Hepatocyte (in vitro differentiated cells): ENCODE measurements around the gene TIAM1. TPM values are rescaled to one million over a fixed set of nuclear protein-coding genes. Genes with fewer than 3 reads are reported as not detected.

ENCODE experiments used
- DNase-seq: peaks from one replicate; pipeline ENCODE4 v3.0.0-alpha.2; 2016; ENCODE audit warnings: low spot score
- H2AFZ ChIP-seq: fragments of 200-600 bp; sonication (generic); 2 replicates; pipeline ENCODE4 v1.6.0; 2016; ENCODE audit warnings: antibody characterized with exemption, mild to moderate bottlenecking
- H3K27ac ChIP-seq: fragments of 200-600 bp; sonication (generic); 2 replicates; pipeline ENCODE4 v1.5.1; 2016; ENCODE audit warnings: mild to moderate bottlenecking
- H3K27me3 ChIP-seq: fragments of 200-600 bp; sonication (generic); 2 replicates; pipeline ENCODE4 v1.6.1; 2016
- H3K36me3 ChIP-seq: fragments of 200-600 bp; sonication (generic); replicated peaks from 2 replicates; pipeline ENCODE4 v1.5.1; 2016; ENCODE audit warnings: low read depth; ENCODE audit not compliant: insufficient read depth
- H3K4me1 ChIP-seq: fragments of 200-600 bp; sonication (generic); 2 replicates; pipeline ENCODE4 v1.5.1; 2016; ENCODE audit warnings: mild to moderate bottlenecking, moderate library complexity; ENCODE audit not compliant: insufficient read depth
- H3K4me2 ChIP-seq: fragments of 200-600 bp; sonication (generic); 2 replicates; pipeline ENCODE4 v1.6.0; 2016
- H3K4me3 ChIP-seq: fragments of 200-600 bp; sonication (generic); 2 replicates; pipeline ENCODE4 v1.5.1; 2016; ENCODE audit warnings: mild to moderate bottlenecking
- H3K79me2 ChIP-seq: fragments of 200-600 bp; sonication (generic); 2 replicates; pipeline ENCODE4 v1.6.0; 2017; ENCODE audit warnings: mild to moderate bottlenecking
- H3K9me2 ChIP-seq: fragments of 200-600 bp; sonication (generic); replicated peaks from 2 replicates; pipeline ENCODE4 v1.6.0; 2017; ENCODE audit warnings: mild to moderate bottlenecking; ENCODE audit not compliant: insufficient read depth
- H3K9me3 ChIP-seq: fragments of 200-600 bp; sonication (generic); 2 replicates; pipeline ENCODE4 v1.5.1; 2016; ENCODE audit warnings: low read depth, mild to moderate bottlenecking
- H4K20me1 ChIP-seq: fragments of 200-600 bp; sonication (generic); 2 replicates; pipeline ENCODE4 v1.6.0; 2016; ENCODE audit warnings: mild to moderate bottlenecking; ENCODE audit not compliant: insufficient read depth, poor library complexity, severe bottlenecking
- CTCF ChIP-seq: fragments of 200-600 bp; sonication (generic); IDR thresholded peaks from 2 replicates; pipeline ENCODE4 v1.5.1; 2016; ENCODE audit warnings: antibody characterized with exemption, mild to moderate bottlenecking; ENCODE audit not compliant: poor library complexity
- EZH2 ChIP-seq: fragments of 200-600 bp; sonication (generic); IDR thresholded peaks from 2 replicates; pipeline ENCODE4 v1.6.1; 2016; ENCODE audit warnings: antibody characterized with exemption, mild to moderate bottlenecking, borderline replicate concordance
- EZH2phosphoT487 ChIP-seq: fragments of 200-600 bp; sonication (generic); IDR thresholded peaks from one replicate; pipeline ENCODE4 v1.6.1; 2018; ENCODE audit warnings: antibody characterized with exemption, mild to moderate bottlenecking, low read depth, moderate library complexity; ENCODE audit not compliant: unreplicated experiment, severe bottlenecking
- WGBS: methylation state at CpG from one replicate; pipeline ENCODE4 v1.1.6; 2016; ENCODE audit warnings: low lambda C conversion rate; ENCODE audit errors: missing lambda C conversion rate; 5-methylcytosine and 5-hydroxymethylcytosine counted together
- polyA plus RNA-seq: library from polyadenylated mRNA; unstranded; fragments of >200 nt; fragmentation: Nextera tagmentation; extraction: Ambion mirVana; gene quantifications from 2 replicates; pipeline ENCODE4 v1.2.1, GENCODE V29; 2016
- total RNA-seq: library from RNA; depleted of rRNA; stranded (reverse); fragments of >200 nt; gene quantifications from 2 replicates; pipeline ENCODE4 v1.2.3, GENCODE V29; 2014

The TIAM1 gene
- total and polyA plus RNA-seq, 2 experiments from 2014 or later, result 8.8 TPM

DNA sequence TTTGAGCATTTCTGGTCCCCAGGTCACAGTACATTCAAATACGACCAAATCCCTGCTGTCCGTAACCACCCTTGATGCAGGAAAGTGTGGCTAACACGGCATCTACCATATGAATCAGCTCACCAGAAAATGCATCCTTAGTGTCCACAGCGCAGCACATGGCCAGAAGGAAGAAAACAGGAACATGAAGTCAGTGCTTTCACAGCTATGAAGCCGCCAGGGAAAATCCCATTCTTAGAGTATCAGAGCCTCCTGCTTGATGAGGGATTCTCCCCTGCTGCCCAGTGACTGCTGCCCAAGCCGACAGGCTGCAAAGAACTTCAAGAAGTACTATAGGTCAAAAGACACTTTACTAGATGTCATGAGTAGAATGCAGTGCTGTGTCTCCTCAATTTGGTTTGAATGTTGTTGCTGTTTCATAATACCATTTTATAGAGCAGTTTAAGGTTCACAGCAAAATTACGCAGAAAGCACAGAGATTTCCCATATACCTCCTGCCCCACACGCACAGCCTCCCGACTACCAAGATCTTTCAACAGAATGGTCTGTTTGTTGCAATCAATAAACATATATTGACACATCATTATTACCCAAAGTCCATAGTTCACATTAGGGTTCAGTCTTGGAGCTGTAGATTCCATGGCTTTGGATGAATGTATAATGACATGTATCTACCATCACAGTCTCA, 14.5 kb downstream of the TIAM1 start:
- H3K36me3 ChIP-seq, result no peaks in the 10 kb centered on the region
- H3K4me2 ChIP-seq, result no peak overlapping the region
- H3K27me3 ChIP-seq, result no peaks in the 10 kb centered on the region
- 95% methylated on average over 9 of the region's 9 CpGs for WGBS
- no peaks in the 10 kb centered on the region for H3K4me1 ChIP-seq
- no peaks in the 10 kb centered on the region for H3K9me3 ChIP-seq
- H3K4me3 ChIP-seq, result no peak overlapping the region
- H3K9me2 ChIP-seq, result no peaks in the 10 kb centered on the region
- H2AFZ ChIP-seq, result no peak overlapping the region
- TF ChIP-seq CTCF (no peak), EZH2 (no peak), EZH2phosphoT487 (no peak)
- H3K27ac ChIP-seq, result no peak overlapping the region
- no peaks in the 10 kb centered on the region for H3K79me2 ChIP-seq
- H4K20me1 ChIP-seq, result no peaks in the 10 kb centered on the region
- DNase-seq, result no peak

DNA sequence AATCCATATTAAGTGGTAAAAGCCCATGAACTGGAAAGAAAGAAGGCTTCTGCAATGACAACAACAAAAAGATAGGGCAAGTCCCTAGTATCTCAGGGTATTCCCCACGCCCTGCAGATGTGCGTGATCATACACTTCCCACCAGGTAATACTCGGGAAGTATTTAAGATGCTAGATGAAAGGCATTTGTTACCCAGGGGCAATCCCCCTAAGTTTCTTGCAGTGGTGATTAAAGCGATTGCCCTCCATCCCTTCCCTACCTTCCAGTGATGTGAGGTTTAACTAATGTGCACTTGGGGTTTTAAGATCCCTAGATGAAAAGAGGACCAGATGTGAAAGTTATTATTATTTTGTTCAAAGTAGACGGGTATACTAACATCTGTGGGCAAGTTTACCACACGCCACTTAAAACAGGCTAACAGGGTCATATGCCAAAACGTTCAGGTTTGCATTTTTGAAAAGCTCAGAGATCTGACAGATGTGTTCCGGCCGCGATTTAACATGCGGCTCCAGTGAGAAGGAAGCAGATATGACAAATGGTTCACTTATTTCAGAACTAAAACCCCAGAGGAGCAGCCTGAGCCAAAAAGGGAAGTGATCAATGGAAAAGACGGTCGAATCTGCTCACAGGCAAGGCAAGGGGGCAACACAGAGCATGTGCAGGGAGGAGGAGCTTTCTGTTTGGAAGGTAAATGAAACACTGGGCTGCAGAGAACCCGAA, 17.4 kb downstream of the TIAM1 start:
- Histone ChIP-seq H3K36me3 (no peaks in the 10 kb centered on the region), H4K20me1 (no peaks in the 10 kb centered on the region), H2AFZ (no peak overlapping the region), H3K27me3 (no peaks in the 10 kb centered on the region), H3K79me2 (no peaks in the 10 kb centered on the region), H3K9me2 (no peaks in the 10 kb centered on the region), H3K4me1 (no peaks in the 10 kb centered on the region), H3K4me2 (no peak overlapping the region), H3K27ac (no peak overlapping the region), H3K4me3 (no peak overlapping the region), H3K9me3 (no peaks in the 10 kb centered on the region)
- WGBS, result 72% methylated on average over 14 of the region's 14 CpGs
- DNase-seq, result no peak
- TF ChIP-seq EZH2phosphoT487, result no peak
- no peak for TF ChIP-seq EZH2
- TF ChIP-seq CTCF, result no peak

GRCh38 chr21:31318971-31319370, 25.1 kb downstream of the TIAM1 start:
- no peaks in the 10 kb centered on the region for H3K79me2 ChIP-seq
- TF ChIP-seq EZH2 (no peak), CTCF (no peak), EZH2phosphoT487 (no peak)

More at GRCh38 chr21:31318971-31319370, 25.1 kb downstream of the TIAM1 start:
- Histone ChIP-seq H3K9me3 (no peaks in the 10 kb centered on the region), H3K9me2 (no peaks in the 10 kb centered on the region), H3K4me2 (no peak overlapping the region), H3K36me3 (no peaks in the 10 kb centered on the region), H3K27me3 (no peaks in the 10 kb centered on the region), H3K4me1 (no peaks in the 10 kb centered on the region), H3K4me3 (no peak overlapping the region), H4K20me1 (no peaks in the 10 kb centered on the region), H3K27ac (no peak overlapping the region), H2AFZ (no peak overlapping the region)
- WGBS, result 86% methylated on average over 2 of the region's 2 CpGs
- DNase-seq, result no peak
